Measurements from ENCODE around the gene PGGT1B.

DNA sequence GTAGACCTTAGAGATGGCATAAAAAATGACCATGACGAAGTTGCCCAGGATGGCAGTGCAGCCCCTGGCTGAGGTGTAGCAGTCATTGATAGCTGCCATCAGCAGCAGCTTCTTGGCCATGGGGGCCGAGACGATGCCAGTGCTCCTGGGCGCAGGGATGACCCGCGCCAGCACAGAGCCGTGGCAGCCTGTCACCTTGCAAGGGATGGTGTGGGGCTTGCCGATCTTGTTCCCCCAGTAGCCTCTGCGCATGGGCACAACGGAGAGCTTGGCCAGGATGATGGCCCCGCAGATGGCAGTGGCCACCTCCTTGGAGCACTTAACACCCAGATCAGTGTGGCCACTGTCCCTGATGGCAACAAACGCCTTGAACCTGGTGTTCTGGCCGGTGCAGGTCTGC is 2.1 kb upstream of the PGGT1B start:
- TF ChIP-seq EZH2 (IDR thresholded peaks at IDR 0.05; ENCODE audit: borderline replicate concordance, insufficient read depth, low read depth, low read length, poor library complexity, severe bottlenecking) = no peak
- TF ChIP-seq, protein P1, sequence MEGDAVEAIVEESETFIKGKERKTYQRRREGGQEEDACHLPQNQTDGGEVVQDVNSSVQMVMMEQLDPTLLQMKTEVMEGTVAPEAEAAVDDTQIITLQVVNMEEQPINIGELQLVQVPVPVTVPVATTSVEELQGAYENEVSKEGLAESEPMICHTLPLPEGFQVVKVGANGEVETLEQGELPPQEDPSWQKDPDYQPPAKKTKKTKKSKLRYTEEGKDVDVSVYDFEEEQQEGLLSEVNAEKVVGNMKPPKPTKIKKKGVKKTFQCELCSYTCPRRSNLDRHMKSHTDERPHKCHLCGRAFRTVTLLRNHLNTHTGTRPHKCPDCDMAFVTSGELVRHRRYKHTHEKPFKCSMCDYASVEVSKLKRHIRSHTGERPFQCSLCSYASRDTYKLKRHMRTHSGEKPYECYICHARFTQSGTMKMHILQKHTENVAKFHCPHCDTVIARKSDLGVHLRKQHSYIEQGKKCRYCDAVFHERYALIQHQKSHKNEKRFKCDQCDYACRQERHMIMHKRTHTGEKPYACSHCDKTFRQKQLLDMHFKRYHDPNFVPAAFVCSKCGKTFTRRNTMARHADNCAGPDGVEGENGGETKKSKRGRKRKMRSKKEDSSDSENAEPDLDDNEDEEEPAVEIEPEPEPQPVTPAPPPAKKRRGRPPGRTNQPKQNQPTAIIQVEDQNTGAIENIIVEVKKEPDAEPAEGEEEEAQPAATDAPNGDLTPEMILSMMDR (IDR thresholded peaks at IDR 0.05) = no peak

Data from B cell (primary cell).